HL-60 (cell line): ENCODE results near the gene ORC3.

Experiments
- CTCF ChIP-seq: IDR thresholded peaks from one replicate; pipeline ENCODE4 v1.5.1; 2011; ENCODE audit warnings: low read length, control low read depth, inconsistent platforms; ENCODE audit not compliant: insufficient read depth
- POLR2AphosphoS5 ChIP-seq: IDR thresholded peaks from 2 replicates; pipeline ENCODE4 v1.6.1; 2012; ENCODE audit warnings: low read depth
- TF ChIP-seq, protein P1 (sequence below): IDR thresholded peaks from 2 replicates; pipeline ENCODE4 v1.6.1; 2012; ENCODE audit warnings: low read depth; ENCODE audit not compliant: insufficient replicate concordance

DNA sequence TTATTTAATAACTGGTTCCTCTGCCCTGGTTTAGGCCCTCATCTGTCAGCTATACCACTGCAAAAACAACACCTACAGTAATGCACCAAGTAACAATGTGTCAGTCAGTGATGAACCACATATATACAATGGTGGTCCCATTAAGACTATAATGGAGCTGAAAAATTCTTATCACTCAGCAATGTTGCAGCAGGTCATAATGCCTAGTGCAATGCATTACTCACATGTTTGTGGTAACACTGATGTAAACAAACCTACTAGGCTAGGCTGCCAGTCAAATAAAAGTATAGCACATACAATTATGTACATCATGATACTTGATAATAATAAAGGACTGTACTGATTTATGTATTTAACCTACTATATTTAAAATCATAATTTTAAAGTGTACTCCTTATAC is 31.5 kb upstream of the ORC3 start:
- TF ChIP-seq CTCF = no peak
- no peak for TF ChIP-seq POLR2AphosphoS5
- TF ChIP-seq, protein P1, sequence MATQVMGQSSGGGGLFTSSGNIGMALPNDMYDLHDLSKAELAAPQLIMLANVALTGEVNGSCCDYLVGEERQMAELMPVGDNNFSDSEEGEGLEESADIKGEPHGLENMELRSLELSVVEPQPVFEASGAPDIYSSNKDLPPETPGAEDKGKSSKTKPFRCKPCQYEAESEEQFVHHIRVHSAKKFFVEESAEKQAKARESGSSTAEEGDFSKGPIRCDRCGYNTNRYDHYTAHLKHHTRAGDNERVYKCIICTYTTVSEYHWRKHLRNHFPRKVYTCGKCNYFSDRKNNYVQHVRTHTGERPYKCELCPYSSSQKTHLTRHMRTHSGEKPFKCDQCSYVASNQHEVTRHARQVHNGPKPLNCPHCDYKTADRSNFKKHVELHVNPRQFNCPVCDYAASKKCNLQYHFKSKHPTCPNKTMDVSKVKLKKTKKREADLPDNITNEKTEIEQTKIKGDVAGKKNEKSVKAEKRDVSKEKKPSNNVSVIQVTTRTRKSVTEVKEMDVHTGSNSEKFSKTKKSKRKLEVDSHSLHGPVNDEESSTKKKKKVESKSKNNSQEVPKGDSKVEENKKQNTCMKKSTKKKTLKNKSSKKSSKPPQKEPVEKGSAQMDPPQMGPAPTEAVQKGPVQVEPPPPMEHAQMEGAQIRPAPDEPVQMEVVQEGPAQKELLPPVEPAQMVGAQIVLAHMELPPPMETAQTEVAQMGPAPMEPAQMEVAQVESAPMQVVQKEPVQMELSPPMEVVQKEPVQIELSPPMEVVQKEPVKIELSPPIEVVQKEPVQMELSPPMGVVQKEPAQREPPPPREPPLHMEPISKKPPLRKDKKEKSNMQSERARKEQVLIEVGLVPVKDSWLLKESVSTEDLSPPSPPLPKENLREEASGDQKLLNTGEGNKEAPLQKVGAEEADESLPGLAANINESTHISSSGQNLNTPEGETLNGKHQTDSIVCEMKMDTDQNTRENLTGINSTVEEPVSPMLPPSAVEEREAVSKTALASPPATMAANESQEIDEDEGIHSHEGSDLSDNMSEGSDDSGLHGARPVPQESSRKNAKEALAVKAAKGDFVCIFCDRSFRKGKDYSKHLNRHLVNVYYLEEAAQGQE = no peak
